Motor neuron (in vitro differentiated cells): ENCODE measurements around the gene HINFP. TPM values are rescaled to one million over a fixed set of nuclear protein-coding genes. Genes with fewer than 3 reads are reported as not detected.
"Not testable (repeated sequence)": the region's sequence is repeated elsewhere in the genome, so short reads cannot be mapped to it uniquely, and the experiment has no call there.

Experiments
- ATAC-seq, 8 experiments: fragments of 200-7000 bp; cut with Tn5 transposase; replicated peaks in 6 of 8; 2 replicates each; pipeline ENCODE4 v1.8.0; 2021; ENCODE audit warnings: mild to moderate bottlenecking in 8 of 8, moderate library complexity in 8 of 8
- H3K27ac ChIP-seq, 2 donors: fragments of 250-450 bp; sonication (Bioruptor Pico); 2 replicates each; pipeline ENCODE4 v1.9.0; 2021; ENCODE audit warnings: antibody characterized with exemption in 2 of 2, mild to moderate bottlenecking in 2 of 2, moderate library complexity in 1 of 2
- H3K4me1 ChIP-seq, 2 donors: fragments of 250-450 bp; sonication (Bioruptor Pico); replicated peaks in 1 of 2; 2 replicates each; pipeline ENCODE4 v1.6.1; 2021; ENCODE audit warnings: antibody characterized with exemption in 2 of 2, mild to moderate bottlenecking in 2 of 2, moderate library complexity in 1 of 2
- H3K4me3 ChIP-seq, 5 donors: fragments of 250-450 bp; sonication (Bioruptor Pico); 2 replicates each; pipeline ENCODE4 v1.9.0; 2021; ENCODE audit warnings: antibody characterized with exemption in 5 of 5, mild to moderate bottlenecking in 5 of 5, moderate library complexity in 4 of 5
- WGBS, 10 experiments: fragments of 450-650 bp; shearing (Covaris generic); methylation state at CpG; one replicate each; pipeline ENCODE4 v1.0.0; 2022; 5-methylcytosine and 5-hydroxymethylcytosine counted together
- in situ Hi-C, 9 experiments: fragments of 400-800 bp; cut with MboI; loops; one replicate each; pipeline ENCODE4 v1.15.0; 2021; ENCODE audit warnings: low sequenced_read_pairs in 9 of 9, low pct_unique_long_range_greater_than_20kb in 2 of 9; ENCODE audit not compliant: unreplicated experiment in 9 of 9
- total RNA-seq, 8 experiments: library from RNA; unstranded; fragments of 300-600 nt; gene quantifications; 2 replicates each; pipeline versions ENCODE4 v1.2.3 to v1.2.4, GENCODE V29; 2022

HINFP gene
- total RNA-seq, 8 experiments from 2014 or later = 13.0 to 34.0 (median 28.2) TPM

GRCh38 chr11:119103161-119103664 is 18.2 kb upstream of the HINFP start:
- Histone ChIP-seq H3K4me3 (peak overlapping the region in 4 of 5 donors; percentile 77 to 95 (median 82)), H3K4me1 (peaks cover 41 to 48% of the 10 kb centered on the region in 2 donors), H3K27ac (peak overlapping the region; percentile 99)
- in situ Hi-C loops = loop anchor here in 2 of 9 experiments (10.0 to 25.0 kb wide), 2 partner anchors 232 to 234 kb away; partner anchors contain the start of genes RNF26 (in 2 of the 2), C1QTNF5 (in 1 of the 2) and MFRP (in 1 of the 2)
- not testable (repeated sequence) for ATAC-seq
- WGBS, 10 experiments = 89 to 97% (median 94%) methylated on average over 3 to 12 of the region's 18 CpGs; no CpG with 5 or more reads in 4 of the 10 experiments

- in situ Hi-C loops = loop anchor here in 2 of 9 experiments (10.0 to 25.0 kb wide), 2 partner anchors 231 to 234 kb away; partner anchors contain the start of genes RNF26 (in 2 of the 2), C1QTNF5 (in 1 of the 2) and MFRP (in 1 of the 2)
- H3K27ac ChIP-seq = peak overlapping the region; percentile 99
Measured at GRCh38 chr11:119103793-119104192, 17.6 kb upstream of the HINFP start.

DNA sequence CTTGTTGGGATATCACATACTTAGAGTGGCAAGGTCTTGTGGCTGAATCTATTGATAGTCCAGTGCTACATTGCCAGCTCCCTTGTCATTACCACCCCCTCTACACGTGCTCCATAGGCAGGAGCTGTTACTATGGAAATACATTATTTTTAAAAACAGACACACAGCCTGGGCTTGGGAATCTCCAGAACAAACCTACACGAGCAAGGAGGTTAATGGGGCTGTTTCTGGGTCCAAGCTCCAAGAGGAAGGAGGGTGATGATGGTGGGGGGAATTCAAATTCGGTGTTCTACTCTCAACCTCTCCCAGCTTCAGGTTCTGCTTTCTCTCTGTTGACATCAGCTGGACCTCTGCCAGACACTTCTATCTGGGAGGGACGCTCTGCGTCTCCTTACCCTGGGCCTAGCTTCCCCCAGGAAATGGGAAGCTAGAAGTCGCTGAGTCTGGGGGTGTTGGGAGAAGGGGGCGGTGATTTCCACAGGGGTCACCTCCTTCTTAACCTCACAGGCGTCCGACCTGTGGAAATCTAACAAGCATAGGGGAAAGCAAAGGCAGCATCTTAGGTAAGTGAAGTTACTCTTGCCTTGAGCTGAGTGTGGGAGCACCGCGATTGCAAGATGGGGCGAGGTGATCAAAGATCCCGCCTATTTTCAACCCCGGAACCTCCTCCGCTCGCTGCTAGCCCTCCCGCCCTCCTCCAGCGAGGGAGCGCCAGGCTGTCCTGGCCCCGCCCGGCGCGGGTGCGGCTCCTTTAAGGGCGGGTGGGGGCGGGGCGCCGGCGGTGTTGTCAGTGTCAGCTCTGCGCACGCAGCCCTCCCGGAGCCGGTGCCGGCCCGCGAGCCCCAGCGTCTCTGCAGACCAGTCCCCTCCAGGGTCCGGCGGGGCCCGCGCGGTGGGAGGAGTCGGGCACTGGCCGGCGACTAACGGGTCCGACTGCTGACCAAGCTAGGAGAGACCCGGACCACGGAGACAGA is 14.5 kb upstream of the HINFP start, which contains the start of gene C2CD2L:
C2CD2L (plus strand) TSS at position 781 of the 974 bp plus-strand sequence. CDS start 398 bp downstream, outside the sequence.
- H3K4me3 ChIP-seq = peak within 1 kb of the TSS; percentile 60 to 93 (median 79)
- H3K27ac ChIP-seq = peak within 1 kb of the TSS; percentile 9 to 13
- H3K4me1 ChIP-seq = peaks cover 43 to 47% of the 10 kb centered on the region in 2 donors
- peak; percentile 70 to 78 (median 76) for ATAC-seq
- WGBS, 10 experiments = 0 to 33% (median 8%) methylated on average over 1 to 6 of the region's 49 CpGs; no CpG with 5 or more reads in 3 of the 10 experiments
- in situ Hi-C loops = loop anchor here in 2 of 9 experiments (10.0 to 25.0 kb wide), 2 partner anchors 228 to 230 kb away; partner anchors contain the start of genes RNF26 (in 2 of the 2), C1QTNF5 (in 1 of the 2) and MFRP (in 1 of the 2)

More at GRCh38 chr11:119103793-119104192, 17.6 kb upstream of the HINFP start:
- no peak for ATAC-seq
- H3K4me3 ChIP-seq = no peak overlapping the region
- WGBS, 10 experiments = 7 to 83% (median 41%) methylated on average over 1 to 4 of the region's 4 CpGs; no CpG with 5 or more reads in 3 of the 10 experiments
- peaks cover 47 to 53% of the 10 kb centered on the region in 2 donors for H3K4me1 ChIP-seq

GRCh38 chr11:119107538-119108145 is 13.7 kb upstream of the HINFP start:
- Histone ChIP-seq H3K4me1 (peaks cover 43 to 47% of the 10 kb centered on the region in 2 donors), H3K4me3 (peak overlapping the region; percentile 60 to 93 (median 79)), H3K27ac (peak overlapping the region; percentile 6 to 11)
- 0% methylated on average over 2 of the region's 65 CpGs; no CpG with 5 or more reads in 8 of the 10 experiments for WGBS, 10 experiments
- in situ Hi-C loops = loop anchor here in 2 of 9 experiments (10.0 to 25.0 kb wide), 2 partner anchors 227 to 230 kb away; partner anchors contain the start of genes RNF26 (in 2 of the 2), C1QTNF5 (in 1 of the 2) and MFRP (in 1 of the 2)
- ATAC-seq = peak in 3 of 8 experiments; percentile 23 to 34 (median 31)

DNA sequence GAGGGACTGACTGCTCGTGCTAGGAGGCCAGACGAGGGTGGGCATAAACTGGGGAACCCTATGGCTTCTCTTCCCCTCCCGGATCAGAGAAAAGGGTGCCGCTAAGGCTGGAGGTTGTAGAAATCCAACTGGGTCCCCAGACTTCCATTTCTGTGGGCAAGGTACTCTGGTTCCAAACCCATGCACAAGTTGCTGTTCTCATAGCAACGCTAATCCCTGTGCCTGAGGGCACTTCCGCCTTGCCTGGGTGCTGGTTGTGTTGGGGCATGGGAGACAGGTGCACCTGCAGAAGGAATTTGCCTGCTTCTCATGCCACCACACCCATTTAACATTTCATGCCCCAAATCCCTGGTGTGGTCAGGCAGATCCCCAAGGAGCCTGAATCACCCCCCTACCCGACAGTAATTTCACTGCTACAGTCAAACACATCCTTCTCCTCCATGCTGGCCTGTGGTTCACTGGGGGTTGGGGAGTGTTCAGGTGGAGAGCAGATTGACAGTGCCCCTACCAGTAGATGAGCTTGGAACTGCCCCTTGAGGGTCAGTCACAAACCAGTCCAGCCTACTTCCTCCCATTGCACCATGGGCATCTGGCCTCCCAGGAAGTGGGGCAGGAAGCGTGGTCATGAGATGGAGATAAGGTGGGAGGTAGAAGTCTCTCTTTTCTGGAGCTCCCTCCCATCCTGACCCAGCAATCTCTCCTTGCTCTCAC is 13.1 kb upstream of the HINFP start:
- peak in 3 of 8 experiments; percentile 3 to 40 (median 5) for ATAC-seq
- peaks cover 37 to 40% of the 10 kb centered on the region in 2 donors for H3K4me1 ChIP-seq
- WGBS, 10 experiments = 0 to 92% (median 0%) methylated on average over 1 to 2 of the region's 8 CpGs; no CpG with 5 or more reads in 7 of the 10 experiments
- no peak overlapping the region for H3K27ac ChIP-seq
- in situ Hi-C loops = loop anchor here in 2 of 9 experiments (10.0 to 25.0 kb wide), 2 partner anchors 226 to 229 kb away; partner anchors contain the start of genes RNF26 (in 2 of the 2), C1QTNF5 (in 1 of the 2) and MFRP (in 1 of the 2)
- peak overlapping the region; percentile 60 to 93 (median 79) for H3K4me3 ChIP-seq

GRCh38 chr11:119108857-119109221 is 12.5 kb upstream of the HINFP start:
- 67 to 100% (median 100%) methylated on average over 1 to 2 of the region's 2 CpGs; no CpG with 5 or more reads in 5 of the 10 experiments for WGBS, 10 experiments
- Histone ChIP-seq H3K4me1 (peaks cover 32 to 35% of the 10 kb centered on the region in 2 donors), H3K27ac (no peak overlapping the region), H3K4me3 (peak overlapping the region in 4 of 5 donors; percentile 5 to 93 (median 76))
- ATAC-seq = no peak
- in situ Hi-C loops = loop anchor here in 2 of 9 experiments (10.0 to 25.0 kb wide), 2 partner anchors 226 to 228 kb away; partner anchors contain the start of genes RNF26 (in 2 of the 2), C1QTNF5 (in 1 of the 2) and MFRP (in 1 of the 2)

DNA sequence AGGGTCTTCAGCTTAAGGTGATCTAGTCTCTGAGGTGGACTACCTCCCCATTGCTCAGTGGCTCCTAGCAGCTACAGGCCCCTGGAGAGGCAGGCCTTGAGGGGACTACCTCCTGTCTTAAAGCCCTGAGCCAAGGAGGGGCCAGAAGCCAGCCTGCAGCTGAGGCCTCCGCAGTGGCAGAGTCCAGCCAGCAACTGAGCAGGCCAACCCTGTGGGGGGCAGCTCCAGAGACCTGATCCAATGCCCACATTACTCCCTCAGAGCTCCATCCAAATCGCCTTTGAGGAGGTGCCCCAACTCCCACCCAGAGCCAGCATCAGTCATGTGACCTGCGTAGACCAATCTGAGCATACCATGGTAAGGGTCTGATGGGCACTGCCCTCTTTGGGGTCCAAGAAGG is 11.5 kb upstream of the HINFP start:
- ATAC-seq = no peak
- Histone ChIP-seq H3K4me1 (peaks cover 23 to 25% of the 10 kb centered on the region in 2 donors), H3K27ac (no peak overlapping the region), H3K4me3 (no peak overlapping the region)
- WGBS, 10 experiments = 80 to 100% (median 100%) methylated on average over 1 of the region's 3 CpGs; no CpG with 5 or more reads in 6 of the 10 experiments
- in situ Hi-C loops = loop anchor here in 2 of 9 experiments (10.0 to 25.0 kb wide), 2 partner anchors 225 to 227 kb away; partner anchors contain the start of genes RNF26 (in 2 of the 2), C1QTNF5 (in 1 of the 2) and MFRP (in 1 of the 2)

DNA sequence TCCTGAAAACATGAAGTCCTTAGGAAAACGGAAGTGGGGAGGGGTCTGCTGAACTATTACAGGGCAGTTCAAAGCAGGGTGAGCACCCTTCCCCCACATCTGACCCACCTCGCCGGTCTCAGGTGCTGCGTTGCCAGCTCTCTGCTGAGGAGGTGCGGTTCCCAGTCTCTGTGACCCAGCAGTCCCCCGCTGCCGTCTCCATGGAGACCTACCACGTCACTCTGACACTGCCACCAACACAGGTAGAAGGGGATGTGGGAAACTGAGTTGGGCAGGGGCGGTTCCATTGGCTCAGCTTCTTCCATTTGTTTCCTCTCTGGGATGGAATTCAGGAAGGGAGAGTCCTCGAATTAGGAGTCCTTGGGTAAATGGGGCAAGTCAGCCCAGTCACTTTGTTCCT is 10.9 kb upstream of the HINFP start:
- Histone ChIP-seq H3K27ac (no peak overlapping the region), H3K4me3 (no peak overlapping the region), H3K4me1 (peaks cover 23% of the 10 kb centered on the region in 2 donors)
- in situ Hi-C loops = loop anchor here in 1 of 9 experiments (25.0 kb wide), 1 partner anchor 227 kb away; the partner anchor contains the start of genes C1QTNF5, MFRP and RNF26
- no peak for ATAC-seq
- 50 to 100% (median 84%) methylated on average over 1 to 9 of the region's 10 CpGs; no CpG with 5 or more reads in 3 of the 10 experiments for WGBS, 10 experiments

DNA sequence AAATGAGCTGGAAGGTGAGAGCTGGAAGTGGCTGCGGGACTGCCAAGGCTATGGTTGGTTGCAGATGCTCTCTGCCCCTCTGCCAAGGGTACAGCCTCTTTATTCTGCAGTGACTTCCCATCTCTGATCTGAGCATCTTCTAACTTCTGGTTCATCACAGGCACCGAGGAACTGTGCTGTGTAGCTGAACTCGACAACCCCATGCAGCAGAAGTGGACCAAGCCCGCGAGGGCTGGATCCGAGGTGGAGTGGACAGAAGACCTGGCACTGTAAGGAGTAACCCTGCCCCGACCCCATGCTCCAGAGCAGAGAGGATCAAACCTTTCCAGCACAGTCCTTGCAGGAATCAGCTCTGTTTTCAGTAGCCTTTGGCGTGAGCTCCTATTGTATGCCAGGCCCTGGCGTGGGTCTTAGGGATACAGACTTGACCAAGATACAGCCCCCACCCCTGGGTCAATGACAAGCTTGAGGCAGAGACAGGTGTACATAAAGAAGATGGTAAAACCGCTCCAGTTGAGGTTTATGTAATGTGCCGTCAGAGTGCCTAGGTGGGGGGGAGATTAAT is 9.9 kb upstream of the HINFP start:
- 69 to 100% (median 90%) methylated on average over 1 to 7 of the region's 11 CpGs; no CpG with 5 or more reads in 1 of the 10 experiments for WGBS, 10 experiments
- H3K4me3 ChIP-seq = no peak overlapping the region
- in situ Hi-C loops = loop anchor here in 1 of 9 experiments (25.0 kb wide), 1 partner anchor 226 kb away; the partner anchor contains the start of genes C1QTNF5, MFRP and RNF26
- peaks cover 18 to 19% of the 10 kb centered on the region in 2 donors for H3K4me1 ChIP-seq
- no peak overlapping the region for H3K27ac ChIP-seq
- no peak for ATAC-seq

GRCh38 chr11:119112314-119113020 is 8.9 kb upstream of the HINFP start:
- WGBS, 10 experiments = 75 to 100% (median 90%) methylated on average over 1 to 4 of the region's 12 CpGs; no CpG with 5 or more reads in 3 of the 10 experiments
- Histone ChIP-seq H3K27ac (no peak overlapping the region), H3K4me3 (no peak overlapping the region), H3K4me1 (peaks cover 14% of the 10 kb centered on the region in 2 donors)
- ATAC-seq = no peak
- in situ Hi-C loops = loop anchor here in 1 of 9 experiments (25.0 kb wide), 1 partner anchor 225 kb away; the partner anchor contains the start of genes C1QTNF5, MFRP and RNF26
